B cell (primary cell): ENCODE measurements around the gene APOLD1. TPM values are rescaled to one million over a fixed set of nuclear protein-coding genes. Genes with fewer than 3 reads are reported as not detected.

Source experiments
- ATAC-seq: fragments of 200-7000 bp; cut with Tn5 transposase; one replicate; pipeline ENCODE4 v1.10.0; 2021; ENCODE audit warnings: low read depth, mild to moderate bottlenecking, moderate number of reproducible peaks, moderate library complexity
- CTCF ChIA-PET: fragments of 350-600 bp; sonication (Branson Sonifier 250); formaldehyde crosslinking; loops from one replicate; lab custom pipeline; 2021; ENCODE audit warnings: antibody characterized with exemption, inconsistent platforms; lab: Charles Lee
- POLR2A ChIA-PET: fragments of 350-600 bp; sonication (Branson Sonifier 250); formaldehyde crosslinking; loops from one replicate; lab custom pipeline; 2021; ENCODE audit warnings: antibody characterized with exemption; lab: Charles Lee
- DNase-seq: peaks from one replicate; pipeline ENCODE4 v3.0.0; 2013
- H2AFZ ChIP-seq: 2 replicates; pipeline ENCODE4 v1.6.1; 2012; ENCODE audit warnings: mild to moderate bottlenecking, low read depth, low read length; ENCODE audit not compliant: insufficient read depth, poor library complexity, severe bottlenecking
- H3K27ac ChIP-seq, 2 donors: 1 replicate in 1 of 2; 2 replicates in 1 of 2; pipeline ENCODE4 v1.5.1; 2012 to 2013; ENCODE audit warnings: low read length in 2 of 2, mild to moderate bottlenecking in 2 of 2, moderate library complexity in 1 of 2
- H3K27me3 ChIP-seq, 4 experiments: fragments of 200-600 bp in 1 of 4; sonication (generic) in 1 of 4; replicated peaks in 1 of 4; 1 replicate in 2 of 4; 2 replicates in 2 of 4; pipeline versions ENCODE4 v1.6.1 to v1.7.0; 2013 to 2016; ENCODE audit warnings: low read length in 3 of 4, mild to moderate bottlenecking in 2 of 4, mixed read lengths in 1 of 4, moderate library complexity in 1 of 4; ENCODE audit not compliant: insufficient read depth in 4 of 4, control insufficient read depth in 3 of 4; ENCODE audit errors: control extremely low read depth in 1 of 4
- H3K36me3 ChIP-seq, 2 experiments: replicated peaks in 1 of 2; 1 replicate in 1 of 2; 2 replicates in 1 of 2; pipeline versions ENCODE4 v1.6.1 to v1.7.1; 2013; ENCODE audit warnings: low read length in 1 of 2; ENCODE audit not compliant: insufficient read depth in 2 of 2, control insufficient read depth in 1 of 2; ENCODE audit errors: control extremely low read depth in 1 of 2, extremely low read depth in 1 of 2
- H3K4me1 ChIP-seq, 2 donors: fragments of 200-600 bp in 1 of 2; sonication (generic) in 1 of 2; 1 replicate in 1 of 2; 2 replicates in 1 of 2; pipeline versions ENCODE4 v1.5.1 to v1.6.1; 2013 to 2017; ENCODE audit warnings: low read length in 2 of 2; ENCODE audit not compliant: control insufficient read depth in 2 of 2, insufficient read depth in 2 of 2
- H3K4me2 ChIP-seq: replicated peaks from 2 replicates; pipeline ENCODE3; 2012; ENCODE audit warnings: mild to moderate bottlenecking, low read depth, low read length; ENCODE audit not compliant: poor library complexity, severe bottlenecking
- H3K4me3 ChIP-seq, 5 experiments: fragments of 200-600 bp in 1 of 5; sonication (generic) in 1 of 5; 1 replicate in 3 of 5; 2 replicates in 2 of 5; pipeline versions ENCODE4 v1.5.1 to v1.7.0; 2011 to 2016; ENCODE audit warnings: low read length in 4 of 5, mild to moderate bottlenecking in 4 of 5, low read depth in 2 of 5, control low read depth in 1 of 5, moderate library complexity in 1 of 5; ENCODE audit not compliant: insufficient read depth in 1 of 5; ENCODE audit errors: control extremely low read depth in 1 of 5, extremely low read depth in 1 of 5
- H3K79me2 ChIP-seq: fragments of 200-600 bp; sonication (generic); one replicate; pipeline ENCODE4 v1.6.0; 2016; ENCODE audit warnings: low read length; ENCODE audit not compliant: control insufficient read depth, insufficient read depth
- H3K9ac ChIP-seq: fragments of 200-600 bp; sonication (generic); 2 replicates; pipeline ENCODE4 v1.6.1; 2017; ENCODE audit warnings: mild to moderate bottlenecking, low read length, moderate library complexity
- H3K9me3 ChIP-seq, 3 donors: one replicate each; pipeline versions ENCODE4 v1.6.1 to v1.7.1; 2013; ENCODE audit warnings: low read length in 2 of 3; ENCODE audit not compliant: control insufficient read depth in 2 of 3, insufficient read depth in 1 of 3; ENCODE audit errors: control extremely low read depth in 1 of 3
- H4K20me1 ChIP-seq: 2 replicates; pipeline ENCODE4 v1.6.0; 2012; ENCODE audit warnings: mild to moderate bottlenecking, low read length; ENCODE audit not compliant: insufficient read depth, control insufficient read depth, poor library complexity, severe bottlenecking
- H3K27ac Mint-ChIP-seq: one replicate; pipeline ENCODE4 v1.8.0; 2021; ENCODE audit warnings: mixed read lengths
- H3K27me3 Mint-ChIP-seq: one replicate; pipeline ENCODE4 v1.8.0; 2021; ENCODE audit warnings: mixed read lengths
- H3K4me1 Mint-ChIP-seq: one replicate; pipeline ENCODE4 v1.8.0; 2021; ENCODE audit warnings: mixed read lengths
- H3K4me3 Mint-ChIP-seq: one replicate; pipeline ENCODE4 v1.8.0; 2021; ENCODE audit warnings: mixed read lengths
- H3K9me3 Mint-ChIP-seq: one replicate; pipeline ENCODE4 v1.8.0; 2022; ENCODE audit warnings: mixed read lengths; ENCODE audit not compliant: insufficient read depth
- CTCF ChIP-seq: fragments of 200-600 bp; IDR thresholded peaks from one replicate; pipeline ENCODE4 v1.8.0; 2022; ENCODE audit warnings: antibody characterized with exemption, mild to moderate bottlenecking
- EZH2 ChIP-seq: IDR thresholded peaks from 2 replicates; pipeline ENCODE4 v1.6.1; 2012; ENCODE audit warnings: borderline replicate concordance, low read depth, mild to moderate bottlenecking, moderate library complexity, low read length; ENCODE audit not compliant: insufficient read depth, poor library complexity, severe bottlenecking
- WGBS: methylation state at CpG from one replicate; pipeline ENCODE4 v1.1.5; 2013; ENCODE audit warnings: missing lambda C conversion rate; ENCODE audit not compliant: insufficient coverage; 5-methylcytosine and 5-hydroxymethylcytosine counted together
- intact Hi-C: fragments of 100-400 bp; cut with micrococcal nuclease; formaldehyde crosslinking; loops from one replicate; pipeline ENCODE4 v1.10.0; 2022
- polyA plus RNA-seq: library from polyadenylated mRNA; depleted of rRNA; stranded (reverse); fragments of >200 nt; gene quantifications from 2 replicates; pipeline ENCODE4 v1.2.3, GENCODE V29; 2012
- total RNA-seq, 2 donors: library from RNA; stranded (reverse); fragments of 120-200 nt in 1 of 2; gene quantifications; 1 replicate in 1 of 2; 2 replicates in 1 of 2; pipeline versions ENCODE4 v1.2.3 to v1.2.4, GENCODE V29; 2013 to 2022

APOLD1 gene
- total and polyA plus RNA-seq, 2 donors (not counting 1 experiment from before 2014, with no cell fraction given), result 1.5 to 4.7 TPM

GRCh38 chr12:12741660-12742059 lies 43.8 kb upstream of the APOLD1 start:
- Mint-ChIP-seq H3K4me3 (no peak overlapping the region), H3K27ac (no peak overlapping the region), H3K9me3 (no peaks in the 10 kb centered on the region), H3K27me3 (no peaks in the 10 kb centered on the region), H3K4me1 (peaks cover 12% of the 10 kb centered on the region)
- no peak overlapping the region for H3K27ac ChIP-seq
- no CpG with 5 or more reads among the region's 3 CpGs for WGBS
- no peaks in the 10 kb centered on the region for H3K27me3 ChIP-seq
- TF ChIP-seq CTCF, result no peak
- no peak for TF ChIP-seq EZH2
- no peak overlapping the region for H2AFZ ChIP-seq
- ATAC-seq (no peak), DNase-seq (no peak)
- H3K36me3 ChIP-seq, result peaks cover 0 to 4% of the 10 kb centered on the region in 2 experiments
- intact Hi-C loops, result no loop called here
- peaks cover 3 to 6% of the 10 kb centered on the region in 2 donors for H3K4me1 ChIP-seq
- no peak overlapping the region for H3K4me3 ChIP-seq
- no peak overlapping the region for H3K4me2 ChIP-seq
- CTCF ChIA-PET, result interaction anchor here (1.7 to 2.5 kb wide), 3 partner anchors 36 to 365 kb away, joined by 5 to 11 read pairs (median 9); no protein-coding TSS in a partner anchor
- no peak overlapping the region for H3K9ac ChIP-seq
- no peaks in the 10 kb centered on the region for H3K9me3 ChIP-seq
- H4K20me1 ChIP-seq, result no peaks in the 10 kb centered on the region
- POLR2A ChIA-PET, result no interaction called here
- peaks cover 60% of the 10 kb centered on the region for H3K79me2 ChIP-seq

- intact Hi-C loops, result no loop called here
- Histone ChIP-seq H3K9me3 (no peaks in the 10 kb centered on the region), H4K20me1 (no peaks in the 10 kb centered on the region), H3K4me3 (no peak overlapping the region), H3K36me3 (peaks cover 0 to 4% of the 10 kb centered on the region in 2 experiments), H3K9ac (no peak overlapping the region), H3K27me3 (no peaks in the 10 kb centered on the region), H3K79me2 (peaks cover 39% of the 10 kb centered on the region), H3K4me1 (no peaks in the 10 kb centered on the region), H3K4me2 (no peak overlapping the region), H2AFZ (no peak overlapping the region), H3K27ac (no peak overlapping the region)
- 100% methylated on average over 2 of the region's 8 CpGs for WGBS
- CTCF ChIA-PET, result interaction anchor here (0.7 to 2.8 kb wide), 2 partner anchors 8 to 22 kb away, joined by 3 to 10 read pairs; no protein-coding TSS in a partner anchor
- H3K9me3 Mint-ChIP-seq, result no peaks in the 10 kb centered on the region
- no peak overlapping the region for H3K27ac Mint-ChIP-seq
- ATAC-seq (no peak), DNase-seq (no peak)
- no peaks in the 10 kb centered on the region for H3K27me3 Mint-ChIP-seq
- no peak overlapping the region for H3K4me3 Mint-ChIP-seq
- H3K4me1 Mint-ChIP-seq, result peaks cover 3% of the 10 kb centered on the region
- POLR2A ChIA-PET, result no interaction called here
- TF ChIP-seq EZH2, result no peak
- no peak for TF ChIP-seq CTCF
These were observed 40.7 kb upstream of the APOLD1 start for GRCh38 chr12:12744546-12745305.
